Subcutaneous abdominal adipose tissue (tissue), 5 donors: Measurements from ENCODE around the gene CLTB.

Experiments used
- H3K27ac ChIP-seq: one replicate; pipeline ENCODE4 v1.7.0; 2013; ENCODE audit warnings: low read depth, mild to moderate bottlenecking, inconsistent platforms, low read length, moderate library complexity
- H3K27me3 ChIP-seq, 5 donors: one replicate each; pipeline ENCODE4 v1.7.0; 2013; ENCODE audit warnings: low read length in 5 of 5, inconsistent platforms in 1 of 5; ENCODE audit not compliant: control insufficient read depth in 5 of 5, insufficient read depth in 4 of 5
- H3K36me3 ChIP-seq, 5 donors: one replicate each; pipeline ENCODE4 v1.7.0; 2013; ENCODE audit warnings: low read length in 5 of 5; ENCODE audit not compliant: control insufficient read depth in 5 of 5, insufficient read depth in 5 of 5
- H3K4me1 ChIP-seq, 5 donors: one replicate each; pipeline ENCODE4 v1.7.0; 2013; ENCODE audit warnings: low read length in 5 of 5, mild to moderate bottlenecking in 3 of 5, moderate library complexity in 1 of 5; ENCODE audit not compliant: control insufficient read depth in 5 of 5, insufficient read depth in 5 of 5
- H3K4me3 ChIP-seq, 5 donors: one replicate each; pipeline ENCODE4 v1.7.0; 2013; ENCODE audit warnings: low read length in 5 of 5, low read depth in 1 of 5
- H3K9ac ChIP-seq, 5 donors: one replicate each; pipeline ENCODE4 v1.7.0; 2013; ENCODE audit warnings: low read length in 5 of 5, mild to moderate bottlenecking in 4 of 5, moderate library complexity in 3 of 5
- H3K9me3 ChIP-seq, 5 donors: one replicate each; pipeline ENCODE4 v1.7.0; 2013; ENCODE audit warnings: low read length in 5 of 5; ENCODE audit not compliant: control insufficient read depth in 5 of 5
- donor health status: healthy.
- donor health status: healthy.
- donor health status: healthy.
- donor health status: healthy.
- donor health status: healthy.

CLTB gene

DNA sequence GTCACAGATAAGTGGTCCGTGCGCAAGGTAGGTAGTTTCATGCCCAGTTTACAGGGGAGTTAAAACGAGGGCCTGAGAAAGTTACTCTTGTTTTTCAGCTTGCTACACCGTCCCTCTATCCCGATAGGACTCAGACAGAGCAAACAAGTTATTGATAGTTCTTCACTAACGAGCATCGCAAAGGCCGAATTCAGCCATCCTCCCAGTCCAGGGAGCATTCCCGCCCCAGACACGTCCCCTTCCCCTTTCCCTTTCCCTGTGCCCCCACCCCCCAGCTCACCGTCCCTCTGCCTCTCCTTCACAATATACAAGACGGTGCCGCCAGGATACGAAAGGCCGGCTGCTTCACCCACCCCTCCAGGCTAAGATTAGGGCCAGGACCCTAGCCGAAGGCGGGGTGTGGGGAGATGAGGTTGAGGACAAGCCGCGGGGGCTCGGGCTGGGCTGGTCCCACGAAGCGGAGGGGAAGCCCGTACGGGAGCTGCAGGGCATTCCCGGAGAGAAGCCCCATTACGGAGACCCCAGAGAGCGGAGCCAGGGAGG, 55.4 kb downstream of the CLTB start:
- Histone ChIP-seq H3K27ac (peak overlapping the region; percentile 60), H3K4me1 (peaks cover 3 to 38% (median 32%) of the 10 kb centered on the region in 5 donors), H3K9ac (peak overlapping the region; percentile 76 to 97 (median 88)), H3K9me3 (no peaks in the 10 kb centered on the region), H3K4me3 (peak overlapping the region; percentile 75 to 96 (median 93)), H3K36me3 (peaks cover 0 to 13% (median 8%) of the 10 kb centered on the region in 5 donors), H3K27me3 (no peaks in the 10 kb centered on the region)

DNA sequence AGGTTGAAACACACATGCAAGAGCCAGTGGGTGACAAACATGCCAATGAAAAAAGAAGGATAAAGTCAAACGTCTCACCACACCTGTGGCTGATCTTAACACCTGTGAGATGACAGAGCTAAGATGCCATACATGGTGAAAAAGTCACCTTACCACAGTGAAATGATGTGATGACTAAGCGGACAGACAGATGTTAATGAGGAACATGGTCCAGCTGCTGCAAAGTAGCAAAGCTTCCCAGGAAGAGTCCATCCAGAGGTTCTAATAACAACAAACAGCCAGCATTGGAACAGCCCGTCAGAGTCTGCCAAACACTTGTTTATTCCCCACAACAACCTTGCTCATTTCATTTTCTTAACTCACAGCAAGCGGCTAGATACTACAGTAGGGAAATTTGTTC, 56.7 kb downstream of the CLTB start:
- Histone ChIP-seq H3K4me1 (peaks cover 3 to 25% (median 21%) of the 10 kb centered on the region in 5 donors), H3K27ac (no peak overlapping the region), H3K27me3 (no peaks in the 10 kb centered on the region), H3K9ac (no peak overlapping the region), H3K36me3 (peaks cover 5 to 25% (median 15%) of the 10 kb centered on the region in 5 donors), H3K4me3 (no peak overlapping the region), H3K9me3 (no peaks in the 10 kb centered on the region)

DNA sequence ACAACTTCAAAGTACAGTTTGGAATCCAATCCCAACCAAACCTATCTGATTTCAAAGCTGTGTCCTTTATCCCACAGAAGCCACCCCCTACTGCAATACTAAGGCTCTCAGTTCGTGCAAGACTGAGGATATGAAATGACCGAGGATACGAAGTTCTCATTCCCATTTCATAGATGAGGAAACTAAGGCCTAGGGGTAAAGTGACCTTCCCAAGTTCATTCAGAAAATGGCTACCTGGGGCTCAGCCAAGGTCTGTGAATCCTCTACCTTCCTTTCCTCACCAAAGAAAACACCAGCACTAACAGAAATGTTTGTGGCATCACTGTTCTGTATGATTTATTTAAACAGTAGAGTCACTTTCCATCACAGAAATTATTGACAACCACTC, 60.2 kb downstream of the CLTB start:
- Histone ChIP-seq H3K27ac (no peak overlapping the region), H3K4me3 (no peak overlapping the region), H3K9ac (peak overlapping the region in 1 of 5 donors; percentile 22), H3K36me3 (peaks cover 8 to 57% (median 40%) of the 10 kb centered on the region in 5 donors), H3K9me3 (no peaks in the 10 kb centered on the region), H3K4me1 (peaks cover 3 to 14% (median 12%) of the 10 kb centered on the region in 5 donors), H3K27me3 (no peaks in the 10 kb centered on the region)

DNA sequence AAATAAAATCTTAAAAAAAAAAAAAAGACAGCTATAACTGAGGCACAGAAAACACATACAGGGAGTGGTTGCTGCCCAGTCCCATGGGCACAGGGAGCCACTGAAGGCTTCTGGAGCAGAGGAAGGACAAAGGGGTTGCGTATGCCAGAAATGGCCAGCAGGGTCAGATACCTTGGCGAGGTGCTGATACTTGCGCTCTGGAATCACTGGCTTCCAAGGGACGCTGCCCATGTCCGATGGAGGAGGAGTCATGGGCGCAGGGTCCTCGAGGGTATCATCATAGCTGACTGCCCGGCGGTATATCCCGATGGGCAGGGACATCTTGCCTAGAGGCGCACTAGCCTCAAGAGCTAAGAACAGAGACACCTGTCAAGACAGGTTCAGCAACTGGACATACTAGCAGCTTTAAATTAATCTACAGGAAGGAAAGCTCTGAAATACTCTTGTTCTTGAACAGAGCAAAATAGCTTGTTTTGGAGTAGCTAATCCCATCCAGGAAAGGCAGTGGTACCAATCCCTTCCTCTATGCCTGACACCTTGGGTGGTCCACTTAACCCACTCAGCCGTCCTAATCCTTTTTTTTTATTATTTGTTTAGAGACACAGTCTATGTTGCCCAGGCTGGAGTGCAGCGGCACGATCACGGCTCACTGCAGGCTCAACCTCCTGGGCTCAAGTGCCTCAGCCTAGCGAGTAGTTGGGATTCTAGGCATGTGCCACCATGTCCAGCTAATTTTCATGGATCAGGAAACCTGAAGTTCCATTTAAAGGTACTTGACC, 60.8 kb downstream of the CLTB start:
- no peaks in the 10 kb centered on the region for H3K27me3 ChIP-seq
- H3K36me3 ChIP-seq, result peaks cover 8 to 61% (median 44%) of the 10 kb centered on the region in 5 donors

DNA sequence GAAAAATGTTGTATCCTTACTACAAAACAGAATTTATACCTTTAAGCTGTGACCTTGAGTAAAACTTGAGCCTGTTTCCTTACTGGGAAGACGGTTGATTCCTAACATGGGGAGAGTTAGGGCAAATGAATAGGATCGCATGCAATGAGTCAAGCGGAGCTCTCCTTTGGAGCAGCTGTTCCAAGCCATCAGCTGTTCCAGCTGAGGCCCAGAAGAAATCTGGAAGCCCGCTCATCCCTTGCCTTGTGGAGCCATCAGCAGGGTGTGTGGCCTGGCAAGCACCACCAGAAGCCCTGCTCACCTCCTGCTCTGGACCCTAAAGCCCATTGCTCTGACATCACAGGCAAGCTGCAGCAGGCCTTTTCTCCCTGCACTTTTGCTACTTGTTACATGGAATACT, 62.8 kb downstream of the CLTB start:
- Histone ChIP-seq H3K4me3 (no peak overlapping the region), H3K27ac (no peak overlapping the region), H3K27me3 (no peaks in the 10 kb centered on the region), H3K4me1 (no peaks in the 10 kb centered on the region), H3K9me3 (no peaks in the 10 kb centered on the region), H3K36me3 (peaks cover 8 to 81% (median 62%) of the 10 kb centered on the region in 5 donors), H3K9ac (peak overlapping the region in 1 of 5 donors; percentile 22)

More for the DNA sequence above, 60.8 kb downstream of the CLTB start:
- H3K4me3 ChIP-seq, result no peak overlapping the region
- H3K4me1 ChIP-seq, result peaks cover under 1 to 9% (median 6%) of the 10 kb centered on the region in 5 donors
- no peaks in the 10 kb centered on the region for H3K9me3 ChIP-seq
- no peak overlapping the region for H3K27ac ChIP-seq
- H3K9ac ChIP-seq, result no peak overlapping the region

DNA sequence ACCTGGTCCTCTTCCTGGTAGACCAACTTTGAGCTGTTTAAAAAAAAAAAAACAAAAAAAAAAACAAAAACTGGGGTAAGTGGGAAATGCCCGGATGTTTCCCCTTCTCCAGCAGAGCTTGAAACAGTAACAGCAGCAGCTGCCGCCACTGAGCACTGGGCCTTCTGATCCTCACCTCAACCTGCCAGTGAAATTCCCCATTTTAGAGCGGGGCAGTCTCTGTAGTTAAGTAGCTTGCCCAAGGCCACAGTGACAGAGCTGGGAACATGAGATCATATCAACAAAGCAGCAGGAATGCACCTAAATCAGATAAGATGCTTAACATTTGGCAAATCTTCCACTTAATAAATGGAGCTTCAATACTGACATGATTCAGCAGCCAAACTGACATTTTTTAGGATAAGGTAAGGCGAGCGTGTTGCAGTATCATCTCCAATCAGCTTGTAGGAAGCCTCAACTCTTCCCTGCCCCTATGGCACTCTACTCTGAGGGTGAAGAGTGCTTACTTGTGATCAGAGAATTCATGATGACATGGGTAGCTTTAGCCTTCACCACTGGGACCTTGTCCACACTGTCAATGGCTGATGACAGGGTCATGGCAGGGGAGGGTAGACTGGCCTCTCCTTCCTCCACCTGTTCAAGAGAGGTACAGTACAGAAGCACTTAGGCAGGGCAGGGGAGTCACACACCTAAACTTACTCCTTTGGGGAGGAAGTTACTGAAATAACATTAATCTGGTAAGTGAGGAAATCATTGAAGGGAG, 64.0 kb downstream of the CLTB start:
- H3K27me3 ChIP-seq, result no peaks in the 10 kb centered on the region
- no peaks in the 10 kb centered on the region for H3K4me1 ChIP-seq
- H3K9ac ChIP-seq, result no peak overlapping the region
- H3K27ac ChIP-seq, result no peak overlapping the region
- H3K4me3 ChIP-seq, result no peak overlapping the region
- peaks cover 3 to 91% (median 74%) of the 10 kb centered on the region in 5 donors for H3K36me3 ChIP-seq
- H3K9me3 ChIP-seq, result no peaks in the 10 kb centered on the region

DNA sequence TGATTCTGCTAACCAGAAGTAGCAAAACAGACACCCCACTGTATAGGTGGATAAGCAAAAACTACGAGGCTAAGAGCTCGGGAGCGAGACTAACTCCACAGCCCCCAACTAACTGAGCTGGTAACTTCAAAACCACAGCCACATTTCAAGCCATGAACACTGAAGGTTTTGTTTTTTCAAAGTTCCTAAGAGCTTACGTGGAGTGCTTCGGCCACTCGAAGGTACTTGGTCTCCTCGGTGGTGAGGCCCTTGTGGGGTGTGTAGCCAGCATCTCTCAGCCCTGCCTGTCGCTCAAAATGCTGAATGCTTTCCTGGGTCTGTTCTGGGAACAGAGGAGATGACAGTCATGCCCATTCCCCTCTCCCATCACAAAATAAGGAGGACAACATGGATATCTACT, 65.9 kb downstream of the CLTB start:
- H3K9ac ChIP-seq, result no peak overlapping the region
- no peak overlapping the region for H3K4me3 ChIP-seq
- H3K9me3 ChIP-seq, result no peaks in the 10 kb centered on the region
- H3K27me3 ChIP-seq, result no peaks in the 10 kb centered on the region
- H3K27ac ChIP-seq, result no peak overlapping the region
- H3K4me1 ChIP-seq, result no peaks in the 10 kb centered on the region
- H3K36me3 ChIP-seq, result peaks cover 15 to 93% (median 85%) of the 10 kb centered on the region in 5 donors

DNA sequence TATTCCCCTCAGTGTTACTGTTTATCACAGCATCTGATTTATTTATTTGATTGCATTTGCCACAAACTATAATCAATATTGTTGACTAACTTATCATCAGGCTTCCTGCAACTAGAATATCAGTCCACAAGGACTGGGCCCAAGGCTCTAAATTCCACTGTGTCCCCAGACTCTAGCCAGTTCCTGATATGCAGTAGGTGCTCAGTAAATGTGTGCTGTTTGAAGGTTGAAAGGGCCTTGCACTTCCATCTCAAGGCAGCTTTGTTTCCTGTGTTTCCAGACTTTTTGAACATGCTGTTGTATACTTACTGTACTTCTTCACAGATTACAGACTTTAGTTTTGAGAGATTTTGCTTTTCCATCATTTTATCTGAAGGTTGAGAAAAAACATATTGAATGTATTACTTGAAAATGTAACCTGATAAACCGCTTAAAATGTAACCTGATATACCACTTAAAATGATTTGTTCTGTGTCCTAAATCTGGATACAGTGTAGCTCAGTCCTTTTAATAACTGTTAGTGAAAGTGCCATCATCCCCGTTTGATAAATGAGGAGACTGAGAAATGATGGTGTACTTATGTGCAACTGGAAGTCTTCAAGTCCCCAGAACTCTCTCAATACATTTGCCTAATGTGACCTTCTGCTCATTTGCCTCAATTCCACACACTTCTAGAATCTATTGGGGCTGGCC, 73.4 kb downstream of the CLTB start:
- Histone ChIP-seq H3K36me3 (peaks cover 13 to 54% (median 35%) of the 10 kb centered on the region in 5 donors), H3K9ac (no peak overlapping the region), H3K9me3 (no peaks in the 10 kb centered on the region), H3K27me3 (no peaks in the 10 kb centered on the region), H3K27ac (no peak overlapping the region), H3K4me3 (no peak overlapping the region), H3K4me1 (no peaks in the 10 kb centered on the region)
